GM19099 (cell line): ENCODE data around the gene RER1.

ENCODE experiments used
- POLR2A ChIP-seq: IDR thresholded peaks from 3 replicates; pipeline ENCODE4 v1.6.1; 2011; ENCODE audit warnings: low read depth; ENCODE audit not compliant: insufficient read length; ENCODE audit errors: extremely low read depth

The RER1 gene

DNA sequence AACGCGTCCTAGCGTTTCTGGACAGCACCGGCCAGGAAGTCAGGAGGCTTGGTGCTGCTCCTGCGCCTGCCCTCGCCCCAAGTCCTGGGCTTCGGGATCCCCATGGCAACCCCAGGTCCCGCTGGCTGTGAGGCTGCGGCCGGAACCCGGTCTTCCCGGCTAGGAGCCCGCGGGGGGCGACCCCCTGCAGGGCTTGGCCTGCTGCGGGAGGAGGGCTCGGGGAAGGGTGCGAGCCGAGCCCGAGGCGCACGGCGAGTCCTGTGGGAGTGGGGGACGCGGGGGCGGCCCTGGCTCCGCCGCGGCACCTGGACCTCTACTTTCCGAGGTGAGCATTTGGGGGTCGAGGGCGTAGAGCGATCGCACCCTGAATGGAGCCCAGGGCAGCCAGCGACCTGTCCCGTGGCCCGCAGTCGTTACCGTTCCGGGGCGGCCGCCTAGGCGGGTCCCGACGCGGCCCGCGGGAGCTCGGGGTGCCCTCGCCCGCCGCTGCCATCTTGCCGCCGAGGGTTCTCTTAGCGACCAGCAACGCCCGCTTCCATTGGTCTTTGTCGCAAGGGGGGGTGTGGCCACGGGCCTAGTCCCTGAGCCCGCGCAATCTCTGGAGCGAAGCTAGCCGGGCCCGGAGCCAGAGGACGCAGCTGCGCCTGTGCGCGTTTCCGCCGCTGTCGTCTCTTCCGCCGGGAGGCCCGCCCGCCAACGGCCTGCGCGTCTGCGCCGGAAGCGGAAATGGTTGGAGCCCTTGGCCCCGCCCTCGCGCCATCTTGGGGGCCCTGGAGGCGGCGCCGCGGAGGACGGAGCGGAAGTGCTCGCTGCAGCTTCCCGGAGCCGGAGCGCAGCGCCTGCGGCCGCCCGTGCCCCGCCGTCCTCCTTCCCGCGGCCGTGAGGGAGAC lies at the start of gene RER1, which contains the start of gene MORN1:
RER1 (plus strand) TSS at position 801 of the 890 bp plus-strand sequence. CDS start 3,950 bp downstream, outside the sequence.
MORN1 (minus strand) TSS at position 514 of the 890 bp plus-strand sequence; CDS start at position 493, 21 bp downstream.
- TF ChIP-seq POLR2A: peak; percentile 93

DNA sequence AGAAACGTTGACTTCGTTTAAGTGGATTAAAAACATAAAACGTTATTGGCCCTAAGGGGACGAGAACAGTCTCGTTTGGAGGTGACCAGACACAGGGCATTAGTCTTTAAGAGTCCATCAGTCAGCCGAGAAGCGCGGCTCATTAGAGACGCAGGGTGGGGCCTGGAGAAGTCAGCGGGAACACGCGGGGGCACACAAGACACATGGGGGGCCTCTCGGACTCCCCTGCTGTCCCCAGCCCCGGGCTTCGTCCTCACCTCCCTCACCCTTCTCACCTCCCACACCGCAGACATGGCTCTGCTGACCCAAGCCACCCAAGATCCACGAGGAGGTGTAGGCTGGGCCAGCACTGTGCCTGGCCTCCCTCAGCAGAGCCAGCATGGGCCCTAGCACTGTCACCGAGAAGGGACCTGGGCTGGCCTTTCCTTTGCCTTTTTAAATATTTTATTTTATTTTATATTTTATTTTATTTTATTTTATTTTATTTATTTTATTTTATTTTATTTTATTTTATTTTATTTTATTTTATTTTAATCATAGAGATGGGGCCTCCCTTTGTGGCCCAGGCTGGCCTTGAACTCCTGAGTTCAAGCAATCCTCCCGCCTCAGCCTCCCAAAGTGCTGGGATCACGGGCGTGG lies 49.1 kb upstream of the RER1 start:
- TF ChIP-seq POLR2A: no peak

GRCh38 chr1:2343023-2343935 lies 48.4 kb upstream of the RER1 start:
- TF ChIP-seq POLR2A: no peak

DNA sequence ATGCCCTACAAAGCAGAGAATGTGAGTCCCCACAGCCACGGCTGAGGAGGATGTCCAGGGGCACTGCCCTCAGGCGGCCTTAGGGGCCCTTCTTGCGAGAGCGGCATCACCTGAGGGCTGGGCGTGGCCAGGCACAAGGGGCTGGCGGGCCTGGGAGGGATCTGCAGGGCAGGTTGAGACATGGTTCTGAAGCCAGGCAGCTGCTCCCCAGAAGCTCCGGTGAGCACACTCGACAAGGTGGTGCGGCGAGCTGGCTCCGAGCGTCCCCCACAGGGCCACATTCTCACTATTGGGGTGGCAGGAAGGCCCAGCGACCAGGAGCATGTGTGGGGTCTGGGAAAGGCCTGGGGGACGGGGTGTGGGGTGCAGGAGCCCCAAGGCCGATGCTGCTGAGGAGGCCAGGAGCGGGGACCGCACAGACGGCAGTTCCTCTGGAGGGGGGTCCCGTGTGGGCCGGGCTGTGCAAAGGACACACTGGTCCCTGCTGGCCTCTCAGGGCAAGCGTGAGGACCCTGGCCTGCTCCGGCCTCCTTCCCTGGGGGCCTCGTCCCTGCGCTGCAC lies 47.4 kb upstream of the RER1 start:
- no peak for TF ChIP-seq POLR2A

- TF ChIP-seq POLR2A: no peak
Observed at GRCh38 chr1:2344744-2345296, 46.8 kb upstream of the RER1 start.

- TF ChIP-seq POLR2A: no peak
Observed at GRCh38 chr1:2345297-2346075, 46.2 kb upstream of the RER1 start.

GRCh38 chr1:2346691-2347408 lies 44.8 kb upstream of the RER1 start:
- no peak for TF ChIP-seq POLR2A

- TF ChIP-seq POLR2A: no peak
Observed at GRCh38 chr1:2347409-2347785, 44.2 kb upstream of the RER1 start.

- no peak for TF ChIP-seq POLR2A
Observed at GRCh38 chr1:2347896-2348295, 43.7 kb upstream of the RER1 start.

- no peak for TF ChIP-seq POLR2A
Observed at GRCh38 chr1:2348346-2349325, 43.0 kb upstream of the RER1 start.

- TF ChIP-seq POLR2A: no peak
Observed at GRCh38 chr1:2349806-2350205, 41.8 kb upstream of the RER1 start.

DNA sequence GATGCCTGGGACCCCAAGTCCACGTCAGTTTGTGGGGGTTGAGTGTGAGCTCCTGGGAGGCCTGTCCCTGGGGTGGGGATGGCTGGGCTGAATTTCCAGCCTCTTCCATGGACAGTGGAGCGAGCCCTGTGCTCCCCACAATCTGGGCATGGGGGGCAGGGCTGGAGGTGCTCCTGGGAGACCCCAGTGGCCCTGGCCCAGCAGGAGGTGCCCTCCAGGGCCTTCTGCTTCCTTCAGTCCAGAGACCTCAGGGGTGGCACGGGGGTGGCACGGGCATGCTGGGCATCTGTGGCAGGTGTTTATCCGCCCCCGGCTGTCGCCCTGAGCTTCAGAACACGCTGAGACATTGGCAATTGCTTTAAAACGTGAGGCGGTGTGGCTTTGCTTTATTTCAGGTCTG lies 41.1 kb upstream of the RER1 start:
- TF ChIP-seq POLR2A: no peak
